Fibroblast of villous mesenchyme (primary cell): ENCODE data around the gene NCK2. TPM values are rescaled to one million over a fixed set of nuclear protein-coding genes. Genes with fewer than 3 reads are reported as not detected.

Experiments used
- DNase-seq: peaks from one replicate; pipeline ENCODE4 v3.0.0-alpha.2; 2010; ENCODE audit warnings: low read depth
- H3K4me3 ChIP-seq: 2 replicates; pipeline ENCODE4 v1.5.1; 2011; ENCODE audit warnings: low read depth, mild to moderate bottlenecking, low read length
- total RNA-seq: library from RNA; depleted of rRNA; stranded (reverse); fragments of >200 nt; gene quantifications from 2 replicates; pipeline ENCODE4 v1.2.3, GENCODE V29; 2012
- TF ChIP-seq, protein P1 (sequence below): IDR thresholded peaks from 2 replicates; pipeline ENCODE4 v1.5.1; 2012; ENCODE audit warnings: low read depth, mild to moderate bottlenecking, low read length; ENCODE audit not compliant: insufficient read depth

Gene NCK2
- total RNA-seq, 1 donor = 22.5 TPM

DNA sequence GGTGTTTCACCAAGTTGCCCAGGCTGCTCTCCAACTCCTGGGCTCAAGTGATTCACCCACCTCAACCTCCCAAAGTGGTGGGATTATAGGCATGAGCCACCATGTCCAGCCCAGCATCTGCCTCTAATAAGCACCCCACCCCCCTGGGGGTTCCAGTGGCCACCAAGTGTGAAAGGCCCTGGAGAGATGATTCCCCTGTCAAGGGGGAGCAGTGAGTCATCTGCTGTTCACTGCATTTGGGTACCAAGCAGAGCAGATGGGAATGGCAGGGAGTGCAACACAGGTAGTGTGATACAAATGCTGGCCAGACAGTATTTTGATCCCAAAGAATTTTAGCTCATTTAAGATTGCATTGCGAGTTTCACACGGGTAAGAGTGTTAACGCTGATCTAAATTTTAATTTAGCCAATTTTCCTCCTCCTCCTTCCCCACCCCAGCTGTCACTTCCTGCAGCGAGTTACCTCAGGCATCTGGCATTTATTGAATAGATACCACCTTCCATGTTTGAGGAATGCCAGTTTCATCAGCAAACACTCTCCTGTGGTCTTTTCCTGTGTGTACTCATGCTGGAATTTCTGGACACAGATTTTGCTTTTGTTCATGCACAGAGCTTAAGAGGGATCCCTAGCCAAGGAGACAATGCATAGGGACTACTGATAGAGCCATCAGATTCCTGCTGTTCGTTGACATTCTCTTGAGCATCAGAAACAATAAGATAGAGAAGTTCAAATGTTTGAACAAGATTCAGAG is 32.4 kb upstream of the NCK2 start:
- TF ChIP-seq, protein P1, sequence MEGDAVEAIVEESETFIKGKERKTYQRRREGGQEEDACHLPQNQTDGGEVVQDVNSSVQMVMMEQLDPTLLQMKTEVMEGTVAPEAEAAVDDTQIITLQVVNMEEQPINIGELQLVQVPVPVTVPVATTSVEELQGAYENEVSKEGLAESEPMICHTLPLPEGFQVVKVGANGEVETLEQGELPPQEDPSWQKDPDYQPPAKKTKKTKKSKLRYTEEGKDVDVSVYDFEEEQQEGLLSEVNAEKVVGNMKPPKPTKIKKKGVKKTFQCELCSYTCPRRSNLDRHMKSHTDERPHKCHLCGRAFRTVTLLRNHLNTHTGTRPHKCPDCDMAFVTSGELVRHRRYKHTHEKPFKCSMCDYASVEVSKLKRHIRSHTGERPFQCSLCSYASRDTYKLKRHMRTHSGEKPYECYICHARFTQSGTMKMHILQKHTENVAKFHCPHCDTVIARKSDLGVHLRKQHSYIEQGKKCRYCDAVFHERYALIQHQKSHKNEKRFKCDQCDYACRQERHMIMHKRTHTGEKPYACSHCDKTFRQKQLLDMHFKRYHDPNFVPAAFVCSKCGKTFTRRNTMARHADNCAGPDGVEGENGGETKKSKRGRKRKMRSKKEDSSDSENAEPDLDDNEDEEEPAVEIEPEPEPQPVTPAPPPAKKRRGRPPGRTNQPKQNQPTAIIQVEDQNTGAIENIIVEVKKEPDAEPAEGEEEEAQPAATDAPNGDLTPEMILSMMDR = no peak
- no peak overlapping the region for H3K4me3 ChIP-seq
- DNase-seq = no peak

DNA sequence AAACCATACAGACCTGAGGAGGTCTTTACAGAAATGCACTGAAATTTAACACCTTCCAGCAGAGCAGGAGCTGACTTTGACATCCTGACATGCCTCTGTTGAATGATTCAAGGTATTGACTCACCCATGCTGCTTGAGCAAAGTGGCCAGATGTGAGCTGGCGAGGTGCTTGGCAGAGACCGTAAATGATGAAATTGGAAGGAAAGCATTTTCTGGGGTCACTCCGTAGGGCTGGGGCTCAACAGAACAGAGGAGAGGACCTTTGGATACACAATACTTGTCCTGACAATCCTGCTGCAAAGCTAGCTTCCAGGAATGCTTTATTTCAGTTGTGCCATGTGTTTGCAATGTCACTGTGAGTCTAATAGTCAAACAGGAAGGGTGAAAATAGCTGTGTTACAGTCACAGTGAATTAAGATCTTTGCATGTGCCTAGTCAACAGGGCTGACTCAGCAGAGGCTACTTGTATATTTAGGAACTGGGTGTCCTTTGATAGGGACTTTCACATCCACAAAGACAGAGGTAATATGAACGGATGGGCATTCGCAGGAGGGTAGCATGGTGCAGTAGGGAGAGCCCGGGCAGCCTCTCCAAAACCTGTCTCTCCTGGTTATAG is 31.6 kb upstream of the NCK2 start:
- no peak for DNase-seq
- H3K4me3 ChIP-seq = no peak overlapping the region
- TF ChIP-seq, protein P1 = no peak

DNA sequence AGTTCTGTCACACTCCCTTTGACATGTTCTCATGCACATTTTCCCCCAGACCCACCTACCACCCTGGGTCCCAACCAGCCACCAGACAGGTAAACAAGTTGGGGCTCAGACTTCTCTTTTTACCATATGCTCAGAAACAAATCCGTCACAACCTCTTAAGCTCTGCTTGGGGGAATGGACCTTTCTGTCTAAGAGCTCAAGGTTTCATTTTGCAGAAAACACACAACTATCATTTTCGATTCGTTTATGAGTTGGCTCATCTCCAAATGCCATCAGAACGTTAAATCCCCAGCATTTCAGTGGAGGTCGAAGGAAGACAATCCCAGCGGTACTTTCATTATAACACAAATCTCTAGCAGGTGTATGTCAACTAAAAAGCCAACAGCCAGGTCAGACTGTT is 30.6 kb upstream of the NCK2 start:
- no peak for DNase-seq
- TF ChIP-seq, protein P1 = no peak
- H3K4me3 ChIP-seq = no peak overlapping the region

DNA sequence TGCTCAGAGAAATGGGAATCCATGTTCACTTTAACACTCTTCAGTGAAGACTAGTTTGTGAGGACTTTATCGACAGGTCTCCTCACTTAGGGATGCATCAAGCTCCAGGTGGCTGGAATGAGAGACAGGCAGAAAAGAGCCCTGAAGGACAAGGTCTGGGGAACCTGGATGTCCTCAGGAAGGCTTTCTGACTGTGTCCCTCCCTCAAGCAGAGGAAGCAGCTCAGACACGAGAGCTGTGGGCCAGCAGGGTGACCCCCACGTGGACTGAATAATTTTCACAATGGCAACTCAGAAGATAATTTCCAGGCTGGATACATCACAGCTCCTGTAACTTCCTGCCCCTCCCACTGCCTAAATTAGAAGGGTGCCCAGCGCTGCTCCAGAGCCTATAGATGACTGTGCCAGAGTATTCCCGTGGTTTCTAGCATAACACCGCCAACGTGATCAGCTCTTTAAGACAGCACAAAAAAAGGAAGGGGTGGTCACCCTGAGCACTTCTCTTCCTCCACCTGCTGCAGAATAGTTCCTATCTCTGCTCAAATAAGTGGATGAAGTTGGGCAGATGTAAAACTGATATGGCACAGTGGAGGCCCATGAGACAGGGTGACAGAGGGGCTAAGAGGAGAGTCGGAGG is 25.7 kb upstream of the NCK2 start:
- H3K4me3 ChIP-seq = no peak overlapping the region
- TF ChIP-seq, protein P1 = no peak
- no peak for DNase-seq

DNA sequence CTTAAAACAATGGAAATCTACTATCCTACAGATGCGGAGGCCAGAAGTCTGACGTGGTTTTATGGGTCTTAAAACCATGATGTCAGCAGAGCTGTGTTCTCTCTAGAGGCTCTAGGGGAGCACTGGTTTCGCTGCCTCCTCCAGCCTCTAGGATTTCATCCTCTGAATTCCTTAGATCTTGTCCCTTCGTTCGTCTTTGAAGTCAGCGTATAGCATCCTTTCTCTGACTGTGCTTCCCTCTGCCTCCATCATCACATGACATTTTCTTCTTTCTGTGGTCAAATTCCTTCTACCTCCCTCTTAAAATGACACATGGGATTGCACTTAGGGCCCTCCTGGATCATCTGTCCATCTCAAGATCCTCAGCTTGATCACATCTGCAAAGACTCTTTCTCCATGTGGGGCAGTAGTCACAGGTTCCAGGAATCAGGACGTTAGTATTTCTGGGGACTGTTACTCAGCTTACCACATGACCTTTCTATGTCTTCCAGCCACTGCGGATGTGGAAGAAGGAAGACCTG is 22.7 kb upstream of the NCK2 start:
- no peak overlapping the region for H3K4me3 ChIP-seq
- TF ChIP-seq, protein P1 = no peak
- DNase-seq = no peak

DNA sequence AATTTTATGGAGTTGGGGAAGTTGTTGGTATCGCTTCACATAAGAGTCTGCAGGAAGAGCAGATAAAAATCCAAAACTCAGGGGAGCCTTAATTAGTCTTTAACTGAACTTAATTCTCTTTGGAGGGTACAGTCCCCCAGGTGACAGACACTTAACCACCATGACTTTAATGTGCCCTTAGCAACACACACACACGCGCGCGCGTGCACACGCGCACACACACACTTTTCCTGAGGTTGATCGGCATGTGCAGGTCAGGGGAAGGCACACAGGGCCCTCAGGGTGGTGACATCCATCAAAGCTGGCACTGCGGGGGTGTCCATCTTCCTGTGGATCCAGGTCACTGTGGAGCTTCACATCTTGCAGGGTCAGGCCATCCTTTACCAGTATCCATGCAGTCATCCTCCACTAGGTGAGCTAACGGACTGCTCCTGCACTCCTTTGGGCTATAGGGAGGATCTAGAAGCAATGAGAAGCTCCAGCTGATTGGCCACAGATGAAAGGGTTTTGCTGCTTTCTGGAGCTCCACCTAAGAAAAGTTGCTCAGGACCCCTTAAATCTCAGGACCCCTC is 21.9 kb upstream of the NCK2 start:
- TF ChIP-seq, protein P1 = no peak
- DNase-seq = no peak
- H3K4me3 ChIP-seq = no peak overlapping the region
